ENCODE results near the gene LIX1. TPM values are rescaled to one million over a fixed set of nuclear protein-coding genes. Genes with fewer than 3 reads are reported as not detected.
"Not testable (repeated sequence)": the region's sequence is repeated elsewhere in the genome, so short reads cannot be mapped to it uniquely, and the experiment has no call there.

Gene LIX1
- 18.1 and 20.9 TPM in 2 replicates for polyA plus RNA-seq (2013)

DNA sequence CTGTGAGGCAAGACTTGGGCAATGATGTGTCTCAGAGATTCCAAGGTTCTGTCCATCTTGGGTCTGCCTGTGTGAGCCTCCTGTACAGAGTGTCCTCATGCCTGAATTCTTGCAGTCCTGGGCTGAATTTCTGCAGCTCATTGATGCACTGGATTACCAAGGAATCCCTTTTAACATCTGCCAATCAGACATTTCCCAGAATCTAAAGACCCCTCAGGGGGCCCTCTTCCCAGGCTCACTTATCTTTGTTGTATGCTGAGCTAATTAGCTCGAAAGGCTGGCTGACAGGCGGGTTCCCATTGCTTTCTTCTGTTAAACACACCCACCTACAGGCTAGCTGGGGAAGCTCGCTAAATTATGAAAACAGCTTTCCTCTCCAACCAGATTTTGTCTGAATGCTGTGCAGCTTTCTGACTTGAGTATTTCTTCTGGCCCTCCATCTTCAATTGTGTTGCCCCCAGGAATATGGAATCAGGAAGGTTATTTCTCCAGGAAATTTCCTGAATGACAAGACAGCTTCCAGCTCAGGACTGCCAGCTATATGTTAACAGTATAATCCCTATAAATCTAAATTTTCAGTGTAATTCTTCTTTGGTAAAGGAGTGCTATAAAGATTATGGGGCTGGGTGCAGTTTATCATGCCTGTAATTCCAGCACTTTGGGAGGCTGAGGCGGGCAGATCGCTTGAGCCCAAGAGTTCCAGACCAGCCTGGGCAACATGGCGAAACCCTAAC lies at the start of gene LIX1:
LIX1 (minus strand) TSS at position 91 of the 734 bp plus-strand sequence; CDS start at position 56, 35 bp downstream.
- Histone ChIP-seq H3K4me3 (ENCODE audit: low read depth, low read length) (no peak within 1 kb of the TSS), H3K4ac (ENCODE audit: low read depth, low read length) (no peak within 1 kb of the TSS), H3K4me1 (ENCODE audit: control insufficient read depth in 1 of 2, insufficient read depth in 2 of 2, low read length in 2 of 2) (peaks cover 0 to 3% of the 10 kb centered on the region in 2 experiments), H3K4me2 (ENCODE audit: low read length) (peak within 1 kb of the TSS; percentile 48), H3K18ac (ENCODE audit: low read length) (no peak within 1 kb of the TSS), H2AFZ (ENCODE audit: insufficient read depth, low read length, poor library complexity) (no peak within 1 kb of the TSS), H3K79me1 (ENCODE audit: low read length) (peaks cover 5% of the 10 kb centered on the region), H4K8ac (ENCODE audit: low read depth, low read length) (no peak within 1 kb of the TSS), H3K27me3 (ENCODE audit: insufficient read depth, low read length) (no peaks in the 10 kb centered on the region), H4K12ac (ENCODE audit: low read depth, low read length) (peak within 1 kb of the TSS; percentile 43), H2BK5ac (ENCODE audit: low read depth, low read length, poor library complexity) (peak within 1 kb of the TSS; percentile 49), H2AK5ac (ENCODE audit: low read length) (peak within 1 kb of the TSS; percentile 62), H3K79me2 (ENCODE audit: control insufficient read depth, insufficient read depth, low read length, poor library complexity) (no peaks in the 10 kb centered on the region), H3K23ac (ENCODE audit: low read length) (no peak within 1 kb of the TSS), H3K9me3 (ENCODE audit: insufficient read depth, low read depth, low read length) (no peaks in the 10 kb centered on the region), H2BK120ac (ENCODE audit: insufficient read depth, low read length, poor library complexity) (peak within 1 kb of the TSS; percentile 33), H4K91ac (ENCODE audit: low read depth, low read length) (peak within 1 kb of the TSS; percentile 37), H2BK12ac (ENCODE audit: low read length) (peak within 1 kb of the TSS; percentile 94), H3K14ac (ENCODE audit: low read length) (no peak within 1 kb of the TSS), H3K27ac (ENCODE audit: low read depth, low read length) (peak within 1 kb of the TSS; percentile 70), H3K36me3 (ENCODE audit: control insufficient read depth in 1 of 2, insufficient read depth in 2 of 2, low read length in 2 of 2) (no peaks in the 10 kb centered on the region), H3K9ac (ENCODE audit: low read length) (no peak within 1 kb of the TSS)
- DNase-seq, result peak in 1 of 2 donors; percentile 39
- no CpG with 5 or more reads among the region's 6 CpGs for WGBS (ENCODE audit: extremely low coverage, insufficient coverage, insufficient read length)

DNA sequence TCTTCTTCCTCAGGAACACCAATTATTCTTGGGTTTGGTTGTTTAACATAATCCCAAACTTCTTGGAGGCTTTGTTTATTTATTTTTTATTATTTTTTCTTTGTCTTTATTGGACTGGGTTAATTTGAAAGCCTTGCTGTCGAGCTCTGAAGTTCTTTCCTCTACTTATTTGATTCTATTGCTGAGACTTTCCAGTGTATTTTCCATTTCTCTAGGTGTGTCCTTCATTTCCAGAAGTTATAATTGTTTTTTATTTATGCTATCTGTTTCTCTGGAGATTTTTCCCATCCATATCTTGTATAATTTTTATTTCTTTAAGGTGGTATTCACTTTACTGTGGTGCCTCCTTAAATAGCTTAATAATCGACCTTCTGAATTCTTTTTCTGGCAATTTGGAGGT lies 49.5 kb upstream of the LIX1 start:
- Histone ChIP-seq H3K4me2 (ENCODE audit: low read length) (no peak overlapping the region), H2AFZ (ENCODE audit: insufficient read depth, low read length, poor library complexity) (no peak overlapping the region), H3K27ac (ENCODE audit: low read depth, low read length) (no peak overlapping the region), H3K18ac (ENCODE audit: low read length) (no peak overlapping the region), H3K9ac (ENCODE audit: low read length) (no peak overlapping the region), H3K14ac (ENCODE audit: low read length) (no peak overlapping the region), H3K79me1 (ENCODE audit: low read length) (no peaks in the 10 kb centered on the region), H3K9me3 (ENCODE audit: insufficient read depth, low read depth, low read length) (no peaks in the 10 kb centered on the region), H3K4me1 (ENCODE audit: control insufficient read depth in 1 of 2, insufficient read depth in 2 of 2, low read length in 2 of 2) (peaks cover 6 to 12% of the 10 kb centered on the region in 2 experiments), H3K79me2 (ENCODE audit: control insufficient read depth, insufficient read depth, low read length, poor library complexity) (no peaks in the 10 kb centered on the region), H2AK5ac (ENCODE audit: low read length) (no peak overlapping the region), H2BK120ac (ENCODE audit: insufficient read depth, low read length, poor library complexity) (no peak overlapping the region), H3K23ac (ENCODE audit: low read length) (no peak overlapping the region), H4K12ac (ENCODE audit: low read depth, low read length) (no peak overlapping the region), H3K27me3 (ENCODE audit: insufficient read depth, low read length) (no peaks in the 10 kb centered on the region), H4K91ac (ENCODE audit: low read depth, low read length) (no peak overlapping the region), H2BK5ac (ENCODE audit: low read depth, low read length, poor library complexity) (no peak overlapping the region), H3K4me3 (ENCODE audit: low read depth, low read length) (no peak overlapping the region), H3K36me3 (ENCODE audit: control insufficient read depth in 1 of 2, insufficient read depth in 2 of 2, low read length in 2 of 2) (no peaks in the 10 kb centered on the region), H4K8ac (ENCODE audit: low read depth, low read length) (no peak overlapping the region), H3K4ac (ENCODE audit: low read depth, low read length) (no peak overlapping the region), H2BK12ac (ENCODE audit: low read length) (no peak overlapping the region)
- WGBS (ENCODE audit: extremely low coverage, insufficient coverage, insufficient read length), result no CpG with 5 or more reads among the region's 2 CpGs
- DNase-seq, result no peak

DNA sequence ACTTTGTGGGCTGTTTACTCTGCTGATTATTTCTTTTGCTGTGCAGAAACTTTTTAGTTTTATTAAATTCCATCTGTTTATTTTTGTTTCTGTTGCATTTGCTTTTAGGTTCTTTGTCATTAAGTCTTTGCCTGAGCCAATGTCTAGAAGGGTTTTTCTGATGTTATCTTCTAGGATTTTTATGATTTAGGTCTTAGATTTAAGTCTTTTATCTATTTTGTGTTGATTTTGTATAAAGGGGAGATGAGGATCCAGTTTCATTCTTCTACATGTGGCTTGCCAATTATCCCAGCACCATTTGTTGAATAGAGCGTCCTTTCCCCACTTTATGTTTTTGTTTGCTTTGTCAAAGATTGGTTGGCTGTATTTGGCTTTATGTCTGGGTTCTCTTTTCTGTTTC lies 47.1 kb upstream of the LIX1 start:
- H3K9ac ChIP-seq (ENCODE audit: low read length); H3K27me3 ChIP-seq (ENCODE audit: insufficient read depth, low read length); H3K4ac ChIP-seq (ENCODE audit: low read depth, low read length); H3K14ac ChIP-seq (ENCODE audit: low read length); H4K8ac ChIP-seq (ENCODE audit: low read depth, low read length); H3K27ac ChIP-seq (ENCODE audit: low read depth, low read length); H3K79me1 ChIP-seq (ENCODE audit: low read length); H4K91ac ChIP-seq (ENCODE audit: low read depth, low read length); H4K12ac ChIP-seq (ENCODE audit: low read depth, low read length); H2BK12ac ChIP-seq (ENCODE audit: low read length); H2AFZ ChIP-seq (ENCODE audit: insufficient read depth, low read length, poor library complexity); H3K4me3 ChIP-seq (ENCODE audit: low read depth, low read length); H2BK120ac ChIP-seq (ENCODE audit: insufficient read depth, low read length, poor library complexity); H3K18ac ChIP-seq (ENCODE audit: low read length); DNase-seq; H2AK5ac ChIP-seq (ENCODE audit: low read length); H3K4me2 ChIP-seq (ENCODE audit: low read length); H3K36me3 ChIP-seq (ENCODE audit: control insufficient read depth in 1 of 2, insufficient read depth in 2 of 2, low read length in 2 of 2); H3K9me3 ChIP-seq (ENCODE audit: insufficient read depth, low read depth, low read length); H3K23ac ChIP-seq (ENCODE audit: low read length); H3K79me2 ChIP-seq (ENCODE audit: control insufficient read depth, insufficient read depth, low read length, poor library complexity); H2BK5ac ChIP-seq (ENCODE audit: low read depth, low read length, poor library complexity): not testable (repeated sequence)
- no CpG with 5 or more reads among the region's 1 CpG for WGBS (ENCODE audit: extremely low coverage, insufficient coverage, insufficient read length)
- peaks cover 6 to 12% of the 10 kb centered on the region in 2 experiments for H3K4me1 ChIP-seq (ENCODE audit: control insufficient read depth in 1 of 2, insufficient read depth in 2 of 2, low read length in 2 of 2)

DNA sequence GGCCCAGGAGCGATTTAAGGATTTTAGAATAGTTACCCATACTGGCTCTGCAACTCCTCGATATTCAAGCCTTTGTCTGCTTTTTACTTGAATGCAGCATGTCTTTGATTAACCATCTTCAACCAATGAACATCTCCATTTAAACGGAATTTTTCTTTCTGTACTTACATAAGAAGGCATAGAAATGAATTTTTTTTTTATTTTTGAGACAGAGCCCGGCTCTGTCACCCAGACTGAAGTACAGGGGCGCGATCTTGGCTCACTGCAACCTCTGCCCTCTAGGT lies 41.5 kb upstream of the LIX1 start:
- no CpG with 5 or more reads among the region's 6 CpGs for WGBS (ENCODE audit: extremely low coverage, insufficient coverage, insufficient read length)

More for the DNA sequence above, 41.5 kb upstream of the LIX1 start:
- H3K79me2 ChIP-seq (ENCODE audit: control insufficient read depth, insufficient read depth, low read length, poor library complexity), result peaks cover 1% of the 10 kb centered on the region
- no peak overlapping the region for H3K18ac ChIP-seq (ENCODE audit: low read length)
- peaks cover 0 to 2% of the 10 kb centered on the region in 2 experiments for H3K4me1 ChIP-seq (ENCODE audit: control insufficient read depth in 1 of 2, insufficient read depth in 2 of 2, low read length in 2 of 2)
- no peak overlapping the region for H2BK120ac ChIP-seq (ENCODE audit: insufficient read depth, low read length, poor library complexity)
- H3K4ac ChIP-seq (ENCODE audit: low read depth, low read length), result peak overlapping the region; percentile 64
- peak overlapping the region; percentile 47 for H4K91ac ChIP-seq (ENCODE audit: low read depth, low read length)
- peak overlapping the region; percentile 30 for H2AK5ac ChIP-seq (ENCODE audit: low read length)
- no peak overlapping the region for H3K9ac ChIP-seq (ENCODE audit: low read length)
- no peak overlapping the region for H2AFZ ChIP-seq (ENCODE audit: insufficient read depth, low read length, poor library complexity)
- H3K23ac ChIP-seq (ENCODE audit: low read length), result no peak overlapping the region
- peaks cover 9% of the 10 kb centered on the region for H3K79me1 ChIP-seq (ENCODE audit: low read length)
- no peak for DNase-seq
- H2BK5ac ChIP-seq (ENCODE audit: low read depth, low read length, poor library complexity), result no peak overlapping the region
- peak overlapping the region; percentile 68 for H4K12ac ChIP-seq (ENCODE audit: low read depth, low read length)
- H3K4me2 ChIP-seq (ENCODE audit: low read length), result peak overlapping the region; percentile 67
- no peaks in the 10 kb centered on the region for H3K36me3 ChIP-seq (ENCODE audit: control insufficient read depth in 1 of 2, insufficient read depth in 2 of 2, low read length in 2 of 2)
- H3K9me3 ChIP-seq (ENCODE audit: insufficient read depth, low read depth, low read length), result no peaks in the 10 kb centered on the region
- H3K27ac ChIP-seq (ENCODE audit: low read depth, low read length), result no peak overlapping the region
- no peak overlapping the region for H3K14ac ChIP-seq (ENCODE audit: low read length)
- H3K4me3 ChIP-seq (ENCODE audit: low read depth, low read length), result no peak overlapping the region
- peak overlapping the region; percentile 91 for H4K8ac ChIP-seq (ENCODE audit: low read depth, low read length)
- H3K27me3 ChIP-seq (ENCODE audit: insufficient read depth, low read length), result no peaks in the 10 kb centered on the region
- H2BK12ac ChIP-seq (ENCODE audit: low read length), result no peak overlapping the region

Measured in trophoblast cell (in vitro differentiated cells and primary cell).